HL-60 (cell line): ENCODE data around the gene LIPE.

Experiments
- GABPA ChIP-seq: IDR thresholded peaks from 2 replicates; pipeline ENCODE4 v1.6.1; 2012; ENCODE audit warnings: low read depth
- POLR2AphosphoS5 ChIP-seq: IDR thresholded peaks from 2 replicates; pipeline ENCODE4 v1.6.1; 2012; ENCODE audit warnings: low read depth
- TF ChIP-seq, protein P1 (sequence below): IDR thresholded peaks from one replicate; pipeline ENCODE4 v1.5.1; 2011; ENCODE audit warnings: low read length, control low read depth, inconsistent platforms; ENCODE audit not compliant: insufficient read depth

GRCh38 chr19:42355896-42356295 is 71.3 kb downstream of the LIPE start:
- TF ChIP-seq, protein P1, sequence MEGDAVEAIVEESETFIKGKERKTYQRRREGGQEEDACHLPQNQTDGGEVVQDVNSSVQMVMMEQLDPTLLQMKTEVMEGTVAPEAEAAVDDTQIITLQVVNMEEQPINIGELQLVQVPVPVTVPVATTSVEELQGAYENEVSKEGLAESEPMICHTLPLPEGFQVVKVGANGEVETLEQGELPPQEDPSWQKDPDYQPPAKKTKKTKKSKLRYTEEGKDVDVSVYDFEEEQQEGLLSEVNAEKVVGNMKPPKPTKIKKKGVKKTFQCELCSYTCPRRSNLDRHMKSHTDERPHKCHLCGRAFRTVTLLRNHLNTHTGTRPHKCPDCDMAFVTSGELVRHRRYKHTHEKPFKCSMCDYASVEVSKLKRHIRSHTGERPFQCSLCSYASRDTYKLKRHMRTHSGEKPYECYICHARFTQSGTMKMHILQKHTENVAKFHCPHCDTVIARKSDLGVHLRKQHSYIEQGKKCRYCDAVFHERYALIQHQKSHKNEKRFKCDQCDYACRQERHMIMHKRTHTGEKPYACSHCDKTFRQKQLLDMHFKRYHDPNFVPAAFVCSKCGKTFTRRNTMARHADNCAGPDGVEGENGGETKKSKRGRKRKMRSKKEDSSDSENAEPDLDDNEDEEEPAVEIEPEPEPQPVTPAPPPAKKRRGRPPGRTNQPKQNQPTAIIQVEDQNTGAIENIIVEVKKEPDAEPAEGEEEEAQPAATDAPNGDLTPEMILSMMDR = no peak
- TF ChIP-seq POLR2AphosphoS5 = no peak
- TF ChIP-seq GABPA = no peak
